ENCODE results near the gene SHOX.

DNA sequence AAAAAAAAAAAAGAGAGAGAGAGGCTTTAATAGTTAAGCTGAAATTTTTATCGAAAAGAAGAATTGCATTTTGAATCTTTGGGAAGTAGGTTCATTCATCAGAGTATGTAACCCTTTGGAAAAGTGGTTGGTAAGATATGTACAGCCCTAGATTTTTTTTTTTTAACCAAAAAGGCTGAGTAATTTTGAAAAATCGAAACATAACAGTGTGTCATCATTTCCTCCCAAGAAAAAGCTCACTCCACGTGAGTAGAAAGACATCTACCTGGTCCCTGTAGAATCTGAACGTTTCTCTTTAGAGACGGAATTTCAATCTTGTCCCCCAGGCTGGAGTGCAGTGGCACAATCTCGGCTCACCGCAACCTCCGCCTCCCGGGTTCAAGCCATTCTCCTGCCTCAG is 16.2 kb downstream of the SHOX start:
- no peak for TF ChIP-seq POLR2A (IDR thresholded peaks at IDR 0.05)
- TF ChIP-seq, protein P1, sequence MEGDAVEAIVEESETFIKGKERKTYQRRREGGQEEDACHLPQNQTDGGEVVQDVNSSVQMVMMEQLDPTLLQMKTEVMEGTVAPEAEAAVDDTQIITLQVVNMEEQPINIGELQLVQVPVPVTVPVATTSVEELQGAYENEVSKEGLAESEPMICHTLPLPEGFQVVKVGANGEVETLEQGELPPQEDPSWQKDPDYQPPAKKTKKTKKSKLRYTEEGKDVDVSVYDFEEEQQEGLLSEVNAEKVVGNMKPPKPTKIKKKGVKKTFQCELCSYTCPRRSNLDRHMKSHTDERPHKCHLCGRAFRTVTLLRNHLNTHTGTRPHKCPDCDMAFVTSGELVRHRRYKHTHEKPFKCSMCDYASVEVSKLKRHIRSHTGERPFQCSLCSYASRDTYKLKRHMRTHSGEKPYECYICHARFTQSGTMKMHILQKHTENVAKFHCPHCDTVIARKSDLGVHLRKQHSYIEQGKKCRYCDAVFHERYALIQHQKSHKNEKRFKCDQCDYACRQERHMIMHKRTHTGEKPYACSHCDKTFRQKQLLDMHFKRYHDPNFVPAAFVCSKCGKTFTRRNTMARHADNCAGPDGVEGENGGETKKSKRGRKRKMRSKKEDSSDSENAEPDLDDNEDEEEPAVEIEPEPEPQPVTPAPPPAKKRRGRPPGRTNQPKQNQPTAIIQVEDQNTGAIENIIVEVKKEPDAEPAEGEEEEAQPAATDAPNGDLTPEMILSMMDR (IDR thresholded peaks at IDR 0.05): no peak
